ENCODE measurements around the gene VPS26C. TPM values are rescaled to one million over a fixed set of nuclear protein-coding genes. Genes with fewer than 3 reads are reported as not detected.

The VPS26C gene
- total RNA-seq, 1 donor = 63.0 TPM

GRCh38 chr21:37249112-37249904 lies 17.8 kb downstream of the VPS26C start:
- no peak for TF ChIP-seq CTCF (IDR thresholded peaks at IDR 0.05; ENCODE audit: insufficient read depth, low read depth, low read length)
- H3K4me3 ChIP-seq (ENCODE audit: low read depth, low read length) = no peak overlapping the region
- DNase-seq (ENCODE audit: low read depth) = peak; percentile 12

GRCh38 chr21:37248298-37248697 lies 18.8 kb downstream of the VPS26C start:
- DNase-seq (ENCODE audit: low read depth) = no peak
- no peak overlapping the region for H3K4me3 ChIP-seq (ENCODE audit: low read depth, low read length)
- TF ChIP-seq CTCF (IDR thresholded peaks at IDR 0.05; ENCODE audit: insufficient read depth, low read depth, low read length) = no peak

DNA sequence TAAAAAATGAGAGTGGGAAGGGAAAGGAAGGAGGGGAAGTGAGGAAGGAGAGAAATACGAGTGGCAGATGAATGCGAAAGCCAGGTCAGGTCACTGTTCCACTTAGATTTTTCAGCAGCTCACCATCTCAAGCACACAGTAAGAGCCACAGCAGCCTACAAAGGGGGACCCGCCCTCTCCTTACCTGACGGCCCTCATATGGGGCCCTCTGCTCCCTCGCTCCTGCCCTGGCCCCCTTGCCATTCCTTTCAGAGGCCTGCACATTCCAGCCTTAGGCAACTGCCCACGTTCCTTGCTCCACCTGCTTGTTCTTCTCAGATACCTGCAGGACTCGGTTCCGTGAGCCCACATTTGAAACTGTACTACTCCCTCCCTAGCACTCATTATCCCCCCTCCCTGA lies 22.0 kb downstream of the VPS26C start:
- DNase-seq (ENCODE audit: low read depth) = no peak
- H3K4me3 ChIP-seq (ENCODE audit: low read depth, low read length) = no peak overlapping the region
- TF ChIP-seq CTCF (IDR thresholded peaks at IDR 0.05; ENCODE audit: insufficient read depth, low read depth, low read length) = no peak

DNA sequence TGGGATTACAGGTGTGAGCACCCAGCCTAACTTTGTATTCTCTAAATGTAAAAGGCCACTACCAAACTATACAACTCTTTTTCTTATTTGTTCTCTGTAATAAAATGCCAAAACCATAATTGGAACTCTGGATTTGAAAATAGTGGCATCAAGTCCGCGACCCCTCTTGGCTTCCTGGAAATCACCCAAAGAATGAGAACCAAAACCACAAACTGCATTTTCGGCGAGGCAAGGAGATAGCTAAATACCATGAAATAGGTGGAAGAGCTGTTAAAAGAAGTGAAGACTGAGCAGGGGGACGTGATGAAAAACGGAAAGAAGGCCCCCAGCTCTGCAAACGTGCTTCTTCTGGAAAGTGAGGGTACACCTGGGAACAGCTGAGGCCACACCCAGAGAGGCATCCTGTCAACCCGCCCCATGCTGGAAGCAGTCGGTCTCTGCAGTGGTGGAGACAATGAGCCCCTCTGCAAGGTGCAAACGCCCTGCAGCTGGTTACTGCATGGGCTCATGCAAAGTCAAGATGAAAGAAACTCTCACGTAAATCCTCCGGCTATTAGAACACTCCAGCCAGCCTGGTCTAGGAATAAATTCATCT lies 22.5 kb downstream of the VPS26C start:
- no peak for TF ChIP-seq CTCF (IDR thresholded peaks at IDR 0.05; ENCODE audit: insufficient read depth, low read depth, low read length)
- DNase-seq (ENCODE audit: low read depth) = no peak
- no peak overlapping the region for H3K4me3 ChIP-seq (ENCODE audit: low read depth, low read length)

DNA sequence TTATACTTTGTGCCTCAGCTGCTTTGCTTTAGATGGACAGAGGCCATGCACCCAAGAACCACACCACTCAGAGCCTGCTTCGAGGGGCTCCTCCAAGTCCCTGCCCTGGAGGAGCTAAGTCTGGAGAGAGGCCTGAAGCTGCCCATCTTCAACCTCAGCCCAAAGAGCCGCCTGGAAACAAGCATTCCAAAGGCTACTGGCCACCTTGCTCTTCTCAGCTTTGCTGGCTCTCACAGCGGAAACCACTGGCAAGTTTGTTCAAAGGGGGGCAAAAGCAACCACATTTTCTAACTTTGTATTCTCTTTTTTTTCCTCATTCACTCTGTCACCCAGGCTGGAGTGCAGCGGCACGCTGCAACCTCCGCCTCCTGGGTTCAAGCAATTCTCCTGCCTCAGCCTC lies 23.2 kb downstream of the VPS26C start:
- no peak overlapping the region for H3K4me3 ChIP-seq (ENCODE audit: low read depth, low read length)
- no peak for DNase-seq (ENCODE audit: low read depth)
- no peak for TF ChIP-seq CTCF (IDR thresholded peaks at IDR 0.05; ENCODE audit: insufficient read depth, low read depth, low read length)

DNA sequence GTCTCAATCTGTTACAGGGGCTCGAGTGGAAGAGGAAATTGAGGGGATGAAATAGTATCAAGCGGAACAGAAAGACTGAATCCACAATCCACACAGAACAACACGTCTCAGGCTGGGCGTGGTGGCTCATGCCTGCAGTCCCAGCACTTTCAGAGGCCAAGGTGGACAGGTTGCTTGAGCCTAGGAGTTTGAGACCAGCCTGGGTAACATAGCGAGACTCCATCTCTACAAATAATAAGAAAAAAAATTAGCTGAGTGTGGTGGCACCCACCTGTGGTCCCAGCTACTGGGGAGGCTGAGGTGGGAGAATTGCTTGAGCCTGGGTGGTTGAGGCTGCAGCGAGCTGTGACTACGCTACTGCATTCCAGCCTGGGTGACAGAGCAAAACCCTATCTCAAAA lies 25.7 kb downstream of the VPS26C start:
- no peak overlapping the region for H3K4me3 ChIP-seq (ENCODE audit: low read depth, low read length)
- DNase-seq (ENCODE audit: low read depth) = no peak
- TF ChIP-seq CTCF (IDR thresholded peaks at IDR 0.05; ENCODE audit: insufficient read depth, low read depth, low read length) = no peak
